HuH-7.5 (cell line): ENCODE data around the gene MGRN1.
A peak's percentile ranks its signal among the peaks of the same experiment; 100 is the strongest.

Experiments
- DNase-seq: peaks from one replicate; pipeline ENCODE4 v3.0.0; 2011; ENCODE audit warnings: low spot score

MGRN1 gene

GRCh38 chr16:4604401-4604800 lies 20.2 kb upstream of the MGRN1 start:
- no peak for DNase-seq

GRCh38 chr16:4606354-4606753 lies 18.3 kb upstream of the MGRN1 start:
- DNase-seq, result no peak

- no peak for DNase-seq
These were observed 16.6 kb upstream of the MGRN1 start for GRCh38 chr16:4607841-4608703.

GRCh38 chr16:4608704-4608980 lies 16.0 kb upstream of the MGRN1 start:
- DNase-seq, result no peak

- no peak for DNase-seq
These were observed 15.2 kb upstream of the MGRN1 start for GRCh38 chr16:4609200-4610010.

GRCh38 chr16:4610011-4611005 lies 14.3 kb upstream of the MGRN1 start:
- no peak for DNase-seq

GRCh38 chr16:4611337-4612021 lies 13.1 kb upstream of the MGRN1 start:
- DNase-seq, result no peak

GRCh38 chr16:4612474-4612931 lies 12.1 kb upstream of the MGRN1 start:
- DNase-seq, result no peak

- DNase-seq, result no peak
These were observed 11.5 kb upstream of the MGRN1 start for GRCh38 chr16:4612977-4613635.

- no peak for DNase-seq
These were observed 10.7 kb upstream of the MGRN1 start for GRCh38 chr16:4613636-4614570.

- peak; percentile 88 for DNase-seq
These were observed 9.8 kb upstream of the MGRN1 start, which contains the start of gene UBALD1 for GRCh38 chr16:4614571-4615383. Gene UBALD1 (minus strand): TSS chr16:4614888. CDS start chr16:4614797, 91 bp downstream.

GRCh38 chr16:4615384-4616046 lies 9.1 kb upstream of the MGRN1 start:
- DNase-seq, result no peak

- peak; percentile 97 for DNase-seq
These were observed 8.4 kb upstream of the MGRN1 start for GRCh38 chr16:4616047-4616811.

- DNase-seq, result no peak
These were observed 6.7 kb upstream of the MGRN1 start for GRCh38 chr16:4617880-4618279.

- no peak for DNase-seq
These were observed 5.8 kb upstream of the MGRN1 start for GRCh38 chr16:4618645-4619418.

- no peak for DNase-seq
These were observed 1.0 kb upstream of the MGRN1 start for GRCh38 chr16:4623593-4623992.
